ENCODE results near the gene GPRC5A. TPM values are rescaled to one million over a fixed set of nuclear protein-coding genes. Genes with fewer than 3 reads are reported as not detected.

GPRC5A gene
- total RNA-seq, 1 experiment from 2014 or later = 468 TPM

GRCh38 chr12:12853435-12853834 lies 37.9 kb upstream of the GPRC5A start:
- Histone ChIP-seq H3K9me2 (ENCODE audit: insufficient read depth) (no peaks in the 10 kb centered on the region), H3K27ac (no peak overlapping the region), H3K27me3 (ENCODE audit: insufficient read depth, low read depth) (no peaks in the 10 kb centered on the region), H3K4me3 (no peak overlapping the region), H3K9me3 (ENCODE audit: insufficient read depth, low read depth) (no peaks in the 10 kb centered on the region), H3K79me2 (ENCODE audit: low read depth) (no peaks in the 10 kb centered on the region), H2AFZ (no peak overlapping the region), H4K20me1 (ENCODE audit: insufficient read depth) (no peaks in the 10 kb centered on the region), H3K4me1 (replicated peaks; ENCODE audit: insufficient read depth) (no peaks in the 10 kb centered on the region), H3F3A (ENCODE audit: insufficient read depth, low read depth) (peaks cover 22% of the 10 kb centered on the region), H3K36me3 (ENCODE audit: low read depth) (peaks cover 15% of the 10 kb centered on the region), H3K4me2 (no peak overlapping the region)
- CTCF ChIA-PET = no interaction called here
- TF ChIP-seq EZH2 (IDR thresholded peaks at IDR 0.05; ENCODE audit: low read depth) = no peak
- TF ChIP-seq CTCF (conservative IDR thresholded peaks at IDR 0.05) = no peak
- no peak for DNase-seq
- POLR2A ChIA-PET (ENCODE audit: unreplicated experiment) = interaction anchor here (0.7 kb wide), 1 partner anchor 47 kb away, joined by 3 read pairs; no protein-coding TSS in a partner anchor
- BruUV-seq (replicated peaks) = no TSS peak
- intact Hi-C loops (cut with micrococcal nuclease; ENCODE audit: unreplicated experiment) = no loop called here

GRCh38 chr12:12859690-12860089 lies 31.7 kb upstream of the GPRC5A start:
- Histone ChIP-seq H3K9me2 (ENCODE audit: insufficient read depth) (no peaks in the 10 kb centered on the region), H3F3A (ENCODE audit: insufficient read depth, low read depth) (peaks cover 9% of the 10 kb centered on the region; the same call in 1 of the 2 replicates), H3K36me3 (ENCODE audit: low read depth) (peaks cover 22% of the 10 kb centered on the region), H3K4me3 (no peak overlapping the region), H3K9me3 (ENCODE audit: insufficient read depth, low read depth) (no peaks in the 10 kb centered on the region), H4K20me1 (ENCODE audit: insufficient read depth) (no peaks in the 10 kb centered on the region), H3K4me1 (replicated peaks; ENCODE audit: insufficient read depth) (peaks cover 8% of the 10 kb centered on the region), H2AFZ (no peak overlapping the region), H3K27ac (no peak overlapping the region), H3K4me2 (no peak overlapping the region), H3K27me3 (ENCODE audit: insufficient read depth, low read depth) (no peaks in the 10 kb centered on the region), H3K79me2 (ENCODE audit: low read depth) (no peaks in the 10 kb centered on the region)
- intact Hi-C loops (cut with micrococcal nuclease; ENCODE audit: unreplicated experiment) = no loop called here
- no peak for DNase-seq
- CTCF ChIA-PET = interaction anchor here (0.6 kb wide), 1 partner anchor 41 kb away, joined by 3 read pairs; no protein-coding TSS in a partner anchor
- TF ChIP-seq EZH2 (IDR thresholded peaks at IDR 0.05; ENCODE audit: low read depth) = no peak
- TF ChIP-seq CTCF (conservative IDR thresholded peaks at IDR 0.05) = no peak
- BruUV-seq (replicated peaks) = no TSS peak
- POLR2A ChIA-PET (ENCODE audit: unreplicated experiment) = no interaction called here

GRCh38 chr12:12864243-12864642 lies 27.1 kb upstream of the GPRC5A start:
- Histone ChIP-seq H3F3A (ENCODE audit: insufficient read depth, low read depth) (peaks cover 9% of the 10 kb centered on the region; the same call in 1 of the 2 replicates), H3K36me3 (ENCODE audit: low read depth) (peaks cover 29% of the 10 kb centered on the region), H2AFZ (no peak overlapping the region), H3K9me2 (ENCODE audit: insufficient read depth) (no peaks in the 10 kb centered on the region), H3K4me3 (no peak overlapping the region), H3K27me3 (ENCODE audit: insufficient read depth, low read depth) (no peaks in the 10 kb centered on the region), H3K27ac (no peak overlapping the region), H4K20me1 (ENCODE audit: insufficient read depth) (no peaks in the 10 kb centered on the region), H3K9me3 (ENCODE audit: insufficient read depth, low read depth) (0 out of 2 replicates have a peak, but pooled peaks cover 10% of the 10 kb centered on the region), H3K79me2 (ENCODE audit: low read depth) (no peaks in the 10 kb centered on the region), H3K4me1 (replicated peaks; ENCODE audit: insufficient read depth) (peaks cover 5% of the 10 kb centered on the region), H3K4me2 (no peak overlapping the region)
- no peak for DNase-seq
- BruUV-seq (replicated peaks) = no TSS peak
- intact Hi-C loops (cut with micrococcal nuclease; ENCODE audit: unreplicated experiment) = no loop called here
- POLR2A ChIA-PET (ENCODE audit: unreplicated experiment) = no interaction called here
- TF ChIP-seq CTCF (conservative IDR thresholded peaks at IDR 0.05) (no peak), EZH2 (IDR thresholded peaks at IDR 0.05; ENCODE audit: low read depth) (no peak)
- CTCF ChIA-PET = no interaction called here
